K562 (cell line): ENCODE results near the gene STAMBPL1. TPM values are rescaled to one million over a fixed set of nuclear protein-coding genes. Genes with fewer than 3 reads are reported as not detected.

Source experiments
- ATAC-seq: fragments of 200-7000 bp; cut with Tn5 transposase; 3 replicates; pipeline ENCODE4 v1.9.1; 2020; ENCODE audit warnings: moderate library complexity
- BruUV-seq: library from RNA; stranded (reverse); fragments of 400-500 nt; replicated peaks from 2 replicates; lab custom pipeline; 2021; lab: Mats Ljungman, UMichigan
- CTCF ChIA-PET: fragments of 300-600 bp; formaldehyde crosslinking; extraction: SDS; loops from one replicate; lab custom pipeline; 2021; ENCODE audit warnings: low intra/inter-chr PET ratio; lab: Yijun Ruan, JAX
- POLR2A ChIA-PET: fragments of 300-600, 350-650 bp; sonication (Branson Sonifier 250); formaldehyde crosslinking; extraction: SDS; loops from one replicate; lab custom pipeline; 2021; ENCODE audit warnings: antibody characterized with exemption, inconsistent platforms; lab: Yijun Ruan, JAX
- DNase-seq, 4 experiments: peaks; one replicate each; pipeline versions ENCODE4 v3.0.0 to v3.0.0-alpha.2; 2011 to 2018; ENCODE audit warnings: low spot score in 3 of 4, mixed read lengths in 3 of 4; ENCODE audit errors: extremely low read depth in 1 of 4
- FAIRE-seq: peaks from 2 replicates; lab custom pipeline; 2011; peaks lifted over from hg19 to GRCh38; lab: Jason Lieb, UNC
- H2AFZ ChIP-seq: 2 replicates; pipeline ENCODE4 v1.6.0; 2011; ENCODE audit warnings: low read depth, low read length, control low read depth, inconsistent platforms
- H3K27ac ChIP-seq: fragments of 200-600 bp; 3 replicates; pipeline ENCODE4 v1.8.0; 2011; ENCODE audit warnings: low read depth, mild to moderate bottlenecking, control low read depth, inconsistent platforms, low read length, moderate library complexity, mixed read lengths; ENCODE audit errors: extremely low read depth
- H3K27me3 ChIP-seq, 2 experiments: fragments of 300-600 bp in 1 of 2; 2 replicates in 1 of 2; 3 replicates in 1 of 2; pipeline versions ENCODE4 v1.6.0 to v1.8.0; 2011; ENCODE audit warnings: inconsistent platforms in 2 of 2, low read length in 2 of 2, mild to moderate bottlenecking in 1 of 2, mixed read lengths in 1 of 2, moderate library complexity in 1 of 2; ENCODE audit not compliant: control insufficient read depth in 2 of 2, insufficient read depth in 2 of 2
- H3K36me3 ChIP-seq: fragments of 300-600 bp; 3 replicates; pipeline ENCODE4 v1.8.0; 2011; ENCODE audit warnings: mild to moderate bottlenecking, low read length, inconsistent platforms; ENCODE audit not compliant: control insufficient read depth, insufficient read depth
- H3K4me1 ChIP-seq, 2 experiments: fragments of 200-600 bp in 1 of 2; replicated peaks in 1 of 2; 2 replicates in 1 of 2; 3 replicates in 1 of 2; pipeline versions ENCODE4 v1.5.1 to v1.8.0; 2011; ENCODE audit warnings: inconsistent platforms in 2 of 2, low read length in 2 of 2, mild to moderate bottlenecking in 1 of 2, mixed read lengths in 1 of 2, moderate library complexity in 1 of 2; ENCODE audit not compliant: control insufficient read depth in 2 of 2, insufficient read depth in 2 of 2
- H3K4me2 ChIP-seq: 2 replicates; pipeline ENCODE4 v1.6.1; 2011; ENCODE audit warnings: low read length, control low read depth, inconsistent platforms, mixed read lengths; ENCODE audit not compliant: insufficient read depth
- H3K4me3 ChIP-seq: fragments of 200-600 bp; sonication (generic), shearing (Covaris generic); 2 replicates; pipeline ENCODE4 v1.5.1; 2016; ENCODE audit warnings: control low read depth, inconsistent platforms
- H3K79me2 ChIP-seq: fragments of 200-600 bp; 3 replicates; pipeline ENCODE4 v1.8.0; 2011; ENCODE audit warnings: low read length, inconsistent platforms; ENCODE audit not compliant: control insufficient read depth, insufficient read depth
- H3K9ac ChIP-seq, 2 experiments: 2 replicates each; pipeline versions ENCODE4 v1.6.0 to v1.6.1; 2011; ENCODE audit warnings: low read depth in 2 of 2, low read length in 2 of 2, control low read depth in 1 of 2, inconsistent platforms in 1 of 2, mild to moderate bottlenecking in 1 of 2, mixed read lengths in 1 of 2; ENCODE audit not compliant: insufficient read depth in 1 of 2
- H3K9me1 ChIP-seq: one replicate; pipeline ENCODE4 v1.6.0; 2011; ENCODE audit warnings: inconsistent platforms, mild to moderate bottlenecking, low read length, moderate library complexity; ENCODE audit not compliant: control insufficient read depth, insufficient read depth
- H3K9me3 ChIP-seq: replicated peaks from 2 replicates; pipeline ENCODE4 v1.5.1; 2011; ENCODE audit warnings: low read depth, low read length, inconsistent platforms; ENCODE audit not compliant: control insufficient read depth, insufficient read depth
- H4K20me1 ChIP-seq: replicated peaks from 2 replicates; pipeline ENCODE4 v1.6.1; 2011; ENCODE audit warnings: low read length, inconsistent platforms, mixed read lengths; ENCODE audit not compliant: control insufficient read depth, insufficient read depth
- ARNT ChIP-seq, 2 experiments: fragments of 450-650 bp; IDR thresholded peaks; 2 replicates each; pipeline ENCODE4 v1.6.1; 2016; ENCODE audit warnings: mild to moderate bottlenecking in 1 of 2
- CGGBP1 ChIP-seq: fragments of 250-450 bp; sonication (Bioruptor Pico); IDR thresholded peaks from 2 replicates; pipeline ENCODE4 v1.9.0; 2021; ENCODE audit warnings: mild to moderate bottlenecking
- FOXK2 ChIP-seq, 2 experiments: fragments of 450-650 bp; IDR thresholded peaks in 1 of 2; conservative IDR thresholded peaks in 1 of 2; 2 replicates each; pipeline ENCODE4 v1.6.1; 2016; ENCODE audit warnings: low read depth in 2 of 2, mild to moderate bottlenecking in 1 of 2
- HDAC1 ChIP-seq, 2 experiments: fragments of 450-650 bp; IDR thresholded peaks; 2 replicates each; pipeline ENCODE4 v1.6.1; 2016 to 2017; ENCODE audit warnings: inconsistent platforms in 1 of 2, mild to moderate bottlenecking in 1 of 2, moderate library complexity in 1 of 2
- HLTF ChIP-seq: fragments of 450-650 bp; IDR thresholded peaks from 2 replicates; pipeline ENCODE4 v1.6.1; 2016
- MXD1 ChIP-seq: fragments of 250-450 bp; sonication (Bioruptor Pico); IDR thresholded peaks from 2 replicates; pipeline ENCODE4 v1.8.0; 2021; ENCODE audit warnings: borderline replicate concordance, mild to moderate bottlenecking, moderate library complexity; ENCODE audit not compliant: poor library complexity, severe bottlenecking
- NFXL1 ChIP-seq: fragments of 450-650 bp; formaldehyde crosslinking; IDR thresholded peaks from 2 replicates; pipeline ENCODE4 v1.4.0; 2021; ENCODE audit warnings: mild to moderate bottlenecking
- ZNF318 ChIP-seq, 2 experiments: fragments of 450-650 bp; IDR thresholded peaks; 2 replicates each; pipeline ENCODE4 v1.6.1; 2016; ENCODE audit warnings: mild to moderate bottlenecking in 2 of 2, borderline replicate concordance in 1 of 2, low read depth in 1 of 2, moderate library complexity in 1 of 2
- WGBS: fragments of 100-300 bp; shearing (Covaris generic); methylation state at CpG from one replicate; pipeline ENCODE4 v1.1.6; 2016; ENCODE audit warnings: low coverage, mixed read lengths; ENCODE audit not compliant: insufficient coverage; ENCODE audit errors: missing lambda C conversion rate; 5-methylcytosine and 5-hydroxymethylcytosine counted together
- in situ Hi-C: fragments of 300-500 bp; cut with MboI; formaldehyde crosslinking; loops from 4 replicates; pipeline ENCODE4 v1.15.0; 2018; ENCODE audit warnings: inconsistent platforms, mixed read lengths
- intact Hi-C: fragments of 100-400 bp; cut with micrococcal nuclease; formaldehyde crosslinking; loops from 2 replicates; pipeline ENCODE4 v1.14.2; 2022
- polyA plus RNA-seq, 8 experiments: library from polyadenylated mRNA; depleted of rRNA in 4 of 8; stranded (reverse) in 5 of 8; unstranded in 3 of 8; fragments of >200 nt; fragmentation: Nextera tagmentation in 2 of 8; fragmentation: Illumina TruSeq in 1 of 8; extraction: Ambion mirVana in 2 of 8; extraction: Trizol in 1 of 8; gene quantifications; 2 replicates each; pipeline versions ENCODE4 v1.2.1 to v1.2.3, GENCODE V29; 2011 to 2014; ENCODE audit warnings: inconsistent platforms in 1 of 8, missing spikeins in 1 of 8
- total RNA-seq, 7 experiments: library from RNA; depleted of rRNA in 6 of 7; stranded (reverse); fragments of >200 nt in 6 of 7; fragmentation: Illumina TruSeq in 2 of 7; extraction: Trizol in 2 of 7; gene quantifications; 2 replicates each; pipeline versions ENCODE4 v1.2.1 to v1.2.3, GENCODE V29; 2011 to 2021; ENCODE audit warnings: low replicate concordance in 1 of 7
- TF ChIP-seq, protein P1 (sequence below): fragments of 450-650 bp; IDR thresholded peaks from 2 replicates; pipeline ENCODE4 v1.6.1; 2017; ENCODE audit warnings: antibody characterized with exemption
- TF ChIP-seq, protein P2 (sequence below): fragments of 450-650 bp; formaldehyde crosslinking; IDR thresholded peaks from 2 replicates; pipeline ENCODE4 v1.4.0; 2022; ENCODE audit warnings: mild to moderate bottlenecking, moderate library complexity

Gene STAMBPL1
- total and polyA plus RNA-seq, 9 of the 15 experiments (the other 6 are each of a cell fraction or from before 2014, with no cell fraction given) = 0.09 TPM; not detected in 8

DNA sequence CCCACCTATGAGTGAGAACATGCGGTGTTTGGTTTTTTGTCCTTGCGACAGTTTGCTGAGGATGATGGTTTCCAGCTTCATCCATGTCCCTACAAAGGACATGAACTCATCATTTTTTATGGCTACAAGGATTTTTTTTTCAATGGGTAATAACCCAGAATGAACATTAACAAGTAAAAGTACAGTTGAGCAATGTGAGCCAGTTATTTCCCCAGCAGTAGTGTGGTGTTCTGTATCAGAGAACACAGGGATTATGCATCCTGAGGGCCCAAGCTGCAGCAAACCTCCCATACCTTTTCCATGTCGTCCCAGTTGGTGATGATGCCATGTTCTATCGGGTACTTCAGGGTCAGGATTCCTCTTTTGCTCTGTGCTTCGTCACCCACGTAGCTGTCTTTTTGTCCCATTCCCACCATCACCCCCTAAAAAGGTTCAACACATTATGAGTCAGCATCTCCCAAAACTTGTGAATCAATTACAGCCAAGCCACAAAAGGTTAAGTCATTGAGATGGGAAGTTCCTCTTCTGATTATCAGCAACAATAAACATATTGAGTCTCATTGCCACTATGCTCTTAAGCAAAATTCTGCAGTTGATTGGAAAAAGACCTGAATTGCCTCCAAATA, 67.0 kb downstream of the STAMBPL1 start:
- DNase-seq (no peak), FAIRE-seq (no peak), ATAC-seq (no peak)
- H3K9me3 ChIP-seq = no peaks in the 10 kb centered on the region
- WGBS = 0% methylated on average over 2 of the region's 6 CpGs
- in situ Hi-C loops = no loop called here
- intact Hi-C loops = no loop called here
- no peaks in the 10 kb centered on the region for H3K4me1 ChIP-seq
- no peak overlapping the region for H3K4me3 ChIP-seq
- no peak overlapping the region for H3K9ac ChIP-seq
- H3K4me2 ChIP-seq = no peak overlapping the region
- H3K36me3 ChIP-seq = no peaks in the 10 kb centered on the region
- no peaks in the 10 kb centered on the region for H3K79me2 ChIP-seq
- ChIA-PET POLR2A (no interaction called here), CTCF (no interaction called here)
- H2AFZ ChIP-seq = no peak overlapping the region
- H4K20me1 ChIP-seq = no peaks in the 10 kb centered on the region
- BruUV-seq = no TSS peak
- no peak overlapping the region for H3K27ac ChIP-seq
- H3K27me3 ChIP-seq = no peaks in the 10 kb centered on the region
- H3K9me1 ChIP-seq = no peaks in the 10 kb centered on the region
- TF ChIP-seq ZNF318 (IDR thresholded peaks at IDR 0.05; ENCODE audit: borderline replicate concordance in 1 of 2, low read depth in 1 of 2) (no peak), CGGBP1 (no peak), HDAC1 (IDR thresholded peaks at IDR 0.05) (no peak), FOXK2 (conservative IDR thresholded peaks at IDR 0.05 in 1 of 2, IDR thresholded peaks at IDR 0.05 in 1 of 2; ENCODE audit: low read depth in 2 of 2) (no peak), HLTF (no peak), NFXL1 (no peak), MXD1 (CRISPR knock-in tag) (no peak), ARNT (IDR thresholded peaks at IDR 0.05) (no peak)
- TF ChIP-seq, protein P1, sequence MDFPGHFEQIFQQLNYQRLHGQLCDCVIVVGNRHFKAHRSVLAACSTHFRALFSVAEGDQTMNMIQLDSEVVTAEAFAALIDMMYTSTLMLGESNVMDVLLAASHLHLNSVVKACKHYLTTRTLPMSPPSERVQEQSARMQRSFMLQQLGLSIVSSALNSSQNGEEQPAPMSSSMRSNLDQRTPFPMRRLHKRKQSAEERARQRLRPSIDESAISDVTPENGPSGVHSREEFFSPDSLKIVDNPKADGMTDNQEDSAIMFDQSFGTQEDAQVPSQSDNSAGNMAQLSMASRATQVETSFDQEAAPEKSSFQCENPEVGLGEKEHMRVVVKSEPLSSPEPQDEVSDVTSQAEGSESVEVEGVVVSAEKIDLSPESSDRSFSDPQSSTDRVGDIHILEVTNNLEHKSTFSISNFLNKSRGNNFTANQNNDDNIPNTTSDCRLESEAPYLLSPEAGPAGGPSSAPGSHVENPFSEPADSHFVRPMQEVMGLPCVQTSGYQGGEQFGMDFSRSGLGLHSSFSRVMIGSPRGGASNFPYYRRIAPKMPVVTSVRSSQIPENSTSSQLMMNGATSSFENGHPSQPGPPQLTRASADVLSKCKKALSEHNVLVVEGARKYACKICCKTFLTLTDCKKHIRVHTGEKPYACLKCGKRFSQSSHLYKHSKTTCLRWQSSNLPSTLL = no peak
- TF ChIP-seq, protein P2, sequence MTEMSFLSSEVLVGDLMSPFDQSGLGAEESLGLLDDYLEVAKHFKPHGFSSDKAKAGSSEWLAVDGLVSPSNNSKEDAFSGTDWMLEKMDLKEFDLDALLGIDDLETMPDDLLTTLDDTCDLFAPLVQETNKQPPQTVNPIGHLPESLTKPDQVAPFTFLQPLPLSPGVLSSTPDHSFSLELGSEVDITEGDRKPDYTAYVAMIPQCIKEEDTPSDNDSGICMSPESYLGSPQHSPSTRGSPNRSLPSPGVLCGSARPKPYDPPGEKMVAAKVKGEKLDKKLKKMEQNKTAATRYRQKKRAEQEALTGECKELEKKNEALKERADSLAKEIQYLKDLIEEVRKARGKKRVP (CRISPR knock-in tag) = no peak
